B cell (primary cell): ENCODE data around the gene MTHFD1L. TPM values are rescaled to one million over a fixed set of nuclear protein-coding genes. Genes with fewer than 3 reads are reported as not detected.

Experiments
- ATAC-seq: fragments of 200-7000 bp; cut with Tn5 transposase; one replicate; pipeline ENCODE4 v1.10.0; 2021; ENCODE audit warnings: low read depth, mild to moderate bottlenecking, moderate number of reproducible peaks, moderate library complexity
- CTCF ChIA-PET: fragments of 350-600 bp; sonication (Branson Sonifier 250); formaldehyde crosslinking; loops from one replicate; lab custom pipeline; 2021; ENCODE audit warnings: antibody characterized with exemption, inconsistent platforms; lab: Charles Lee
- POLR2A ChIA-PET: fragments of 350-600 bp; sonication (Branson Sonifier 250); formaldehyde crosslinking; loops from one replicate; lab custom pipeline; 2021; ENCODE audit warnings: antibody characterized with exemption; lab: Charles Lee
- DNase-seq: peaks from one replicate; pipeline ENCODE4 v3.0.0; 2013
- H2AFZ ChIP-seq: 2 replicates; pipeline ENCODE4 v1.6.1; 2012; ENCODE audit warnings: mild to moderate bottlenecking, low read depth, low read length; ENCODE audit not compliant: insufficient read depth, poor library complexity, severe bottlenecking
- H3K27ac ChIP-seq, 2 donors: 1 replicate in 1 of 2; 2 replicates in 1 of 2; pipeline ENCODE4 v1.5.1; 2012 to 2013; ENCODE audit warnings: low read length in 2 of 2, mild to moderate bottlenecking in 2 of 2, moderate library complexity in 1 of 2
- H3K27me3 ChIP-seq, 4 experiments: fragments of 200-600 bp in 1 of 4; sonication (generic) in 1 of 4; replicated peaks in 1 of 4; 1 replicate in 2 of 4; 2 replicates in 2 of 4; pipeline versions ENCODE4 v1.6.1 to v1.7.0; 2013 to 2016; ENCODE audit warnings: low read length in 3 of 4, mild to moderate bottlenecking in 2 of 4, mixed read lengths in 1 of 4, moderate library complexity in 1 of 4; ENCODE audit not compliant: insufficient read depth in 4 of 4, control insufficient read depth in 3 of 4; ENCODE audit errors: control extremely low read depth in 1 of 4
- H3K36me3 ChIP-seq, 2 experiments: replicated peaks in 1 of 2; 1 replicate in 1 of 2; 2 replicates in 1 of 2; pipeline versions ENCODE4 v1.6.1 to v1.7.1; 2013; ENCODE audit warnings: low read length in 1 of 2; ENCODE audit not compliant: insufficient read depth in 2 of 2, control insufficient read depth in 1 of 2; ENCODE audit errors: control extremely low read depth in 1 of 2, extremely low read depth in 1 of 2
- H3K4me1 ChIP-seq, 2 donors: fragments of 200-600 bp in 1 of 2; sonication (generic) in 1 of 2; 1 replicate in 1 of 2; 2 replicates in 1 of 2; pipeline versions ENCODE4 v1.5.1 to v1.6.1; 2013 to 2017; ENCODE audit warnings: low read length in 2 of 2; ENCODE audit not compliant: control insufficient read depth in 2 of 2, insufficient read depth in 2 of 2
- H3K4me2 ChIP-seq: replicated peaks from 2 replicates; pipeline ENCODE3; 2012; ENCODE audit warnings: mild to moderate bottlenecking, low read depth, low read length; ENCODE audit not compliant: poor library complexity, severe bottlenecking
- H3K4me3 ChIP-seq, 5 experiments: fragments of 200-600 bp in 1 of 5; sonication (generic) in 1 of 5; 1 replicate in 3 of 5; 2 replicates in 2 of 5; pipeline versions ENCODE4 v1.5.1 to v1.7.0; 2011 to 2016; ENCODE audit warnings: low read length in 4 of 5, mild to moderate bottlenecking in 4 of 5, low read depth in 2 of 5, control low read depth in 1 of 5, moderate library complexity in 1 of 5; ENCODE audit not compliant: insufficient read depth in 1 of 5; ENCODE audit errors: control extremely low read depth in 1 of 5, extremely low read depth in 1 of 5
- H3K79me2 ChIP-seq: fragments of 200-600 bp; sonication (generic); one replicate; pipeline ENCODE4 v1.6.0; 2016; ENCODE audit warnings: low read length; ENCODE audit not compliant: control insufficient read depth, insufficient read depth
- H3K9ac ChIP-seq: fragments of 200-600 bp; sonication (generic); 2 replicates; pipeline ENCODE4 v1.6.1; 2017; ENCODE audit warnings: mild to moderate bottlenecking, low read length, moderate library complexity
- H3K9me3 ChIP-seq, 3 donors: one replicate each; pipeline versions ENCODE4 v1.6.1 to v1.7.1; 2013; ENCODE audit warnings: low read length in 2 of 3; ENCODE audit not compliant: control insufficient read depth in 2 of 3, insufficient read depth in 1 of 3; ENCODE audit errors: control extremely low read depth in 1 of 3
- H4K20me1 ChIP-seq: 2 replicates; pipeline ENCODE4 v1.6.0; 2012; ENCODE audit warnings: mild to moderate bottlenecking, low read length; ENCODE audit not compliant: insufficient read depth, control insufficient read depth, poor library complexity, severe bottlenecking
- H3K27ac Mint-ChIP-seq: one replicate; pipeline ENCODE4 v1.8.0; 2021; ENCODE audit warnings: mixed read lengths
- H3K27me3 Mint-ChIP-seq: one replicate; pipeline ENCODE4 v1.8.0; 2021; ENCODE audit warnings: mixed read lengths
- H3K4me1 Mint-ChIP-seq: one replicate; pipeline ENCODE4 v1.8.0; 2021; ENCODE audit warnings: mixed read lengths
- H3K4me3 Mint-ChIP-seq: one replicate; pipeline ENCODE4 v1.8.0; 2021; ENCODE audit warnings: mixed read lengths
- H3K9me3 Mint-ChIP-seq: one replicate; pipeline ENCODE4 v1.8.0; 2022; ENCODE audit warnings: mixed read lengths; ENCODE audit not compliant: insufficient read depth
- CTCF ChIP-seq: fragments of 200-600 bp; IDR thresholded peaks from one replicate; pipeline ENCODE4 v1.8.0; 2022; ENCODE audit warnings: antibody characterized with exemption, mild to moderate bottlenecking
- EZH2 ChIP-seq: IDR thresholded peaks from 2 replicates; pipeline ENCODE4 v1.6.1; 2012; ENCODE audit warnings: borderline replicate concordance, low read depth, mild to moderate bottlenecking, moderate library complexity, low read length; ENCODE audit not compliant: insufficient read depth, poor library complexity, severe bottlenecking
- WGBS: methylation state at CpG from one replicate; pipeline ENCODE4 v1.1.5; 2013; ENCODE audit warnings: missing lambda C conversion rate; ENCODE audit not compliant: insufficient coverage; 5-methylcytosine and 5-hydroxymethylcytosine counted together
- intact Hi-C: fragments of 100-400 bp; cut with micrococcal nuclease; formaldehyde crosslinking; loops from one replicate; pipeline ENCODE4 v1.10.0; 2022
- polyA plus RNA-seq: library from polyadenylated mRNA; depleted of rRNA; stranded (reverse); fragments of >200 nt; gene quantifications from 2 replicates; pipeline ENCODE4 v1.2.3, GENCODE V29; 2012
- total RNA-seq, 2 donors: library from RNA; stranded (reverse); fragments of 120-200 nt in 1 of 2; gene quantifications; 1 replicate in 1 of 2; 2 replicates in 1 of 2; pipeline versions ENCODE4 v1.2.3 to v1.2.4, GENCODE V29; 2013 to 2022

The MTHFD1L gene
- total and polyA plus RNA-seq, 2 donors (not counting 1 experiment from before 2014, with no cell fraction given) = 2.9 to 16.1 TPM

GRCh38 chr6:151103266-151103665 lies 237.8 kb downstream of the MTHFD1L start:
- ChIA-PET CTCF (no interaction called here), POLR2A (no interaction called here)
- no peak for DNase-seq
- intact Hi-C loops = no loop called here
- H3K9ac ChIP-seq = no peak overlapping the region
- no peaks in the 10 kb centered on the region for H3K9me3 ChIP-seq
- Mint-ChIP-seq H3K27me3 (no peaks in the 10 kb centered on the region), H3K4me1 (no peaks in the 10 kb centered on the region), H3K9me3 (no peaks in the 10 kb centered on the region), H3K4me3 (no peak overlapping the region), H3K27ac (no peak overlapping the region)
- WGBS = 100% methylated on average over 1 of the region's 4 CpGs
- H3K27me3 ChIP-seq = no peaks in the 10 kb centered on the region
- H2AFZ ChIP-seq = no peak overlapping the region
- TF ChIP-seq CTCF (no peak), EZH2 (no peak)
- ATAC-seq = no peak
- H3K4me3 ChIP-seq = no peak overlapping the region
- no peaks in the 10 kb centered on the region for H3K79me2 ChIP-seq
- no peaks in the 10 kb centered on the region for H3K36me3 ChIP-seq
- H3K4me1 ChIP-seq = no peaks in the 10 kb centered on the region
- no peaks in the 10 kb centered on the region for H4K20me1 ChIP-seq
- no peak overlapping the region for H3K27ac ChIP-seq
- H3K4me2 ChIP-seq = no peak overlapping the region

GRCh38 chr6:151107897-151108427 lies 242.5 kb downstream of the MTHFD1L start:
- Histone ChIP-seq H3K4me2 (no peak overlapping the region), H3K27ac (no peak overlapping the region), H3K4me3 (no peak overlapping the region), H3K36me3 (no peaks in the 10 kb centered on the region), H3K79me2 (no peaks in the 10 kb centered on the region), H3K4me1 (no peaks in the 10 kb centered on the region), H3K9ac (no peak overlapping the region), H2AFZ (no peak overlapping the region), H3K9me3 (no peaks in the 10 kb centered on the region), H4K20me1 (no peaks in the 10 kb centered on the region), H3K27me3 (no peaks in the 10 kb centered on the region)
- Mint-ChIP-seq H3K4me1 (no peaks in the 10 kb centered on the region), H3K27me3 (peaks cover 9% of the 10 kb centered on the region), H3K4me3 (no peak overlapping the region), H3K9me3 (no peaks in the 10 kb centered on the region), H3K27ac (no peak overlapping the region)
- intact Hi-C loops = no loop called here
- TF ChIP-seq CTCF (no peak), EZH2 (no peak)
- DNase-seq (no peak), ATAC-seq (no peak)
- POLR2A ChIA-PET = no interaction called here
- WGBS = 84% methylated on average over 3 of the region's 4 CpGs
- CTCF ChIA-PET = no interaction called here
